Measurements from ENCODE around the gene TRDN.
"Not testable (repeated sequence)": the region's sequence is repeated elsewhere in the genome, so short reads cannot be mapped to it uniquely, and the experiment has no call there.

Gene TRDN

GRCh38 chr6:123489589-123489988 lies 147.2 kb downstream of the TRDN start:
- no peak for DNase-seq

GRCh38 chr6:123480986-123481385 lies 155.8 kb downstream of the TRDN start:
- no peak for DNase-seq

GRCh38 chr6:123472025-123472702 lies 164.6 kb downstream of the TRDN start:
- DNase-seq = not testable (repeated sequence)

- no peak for DNase-seq
Measured at GRCh38 chr6:123467392-123467791, 169.4 kb downstream of the TRDN start.

- DNase-seq = no peak
Measured at GRCh38 chr6:123462152-123462551, 174.6 kb downstream of the TRDN start.

- no peak for DNase-seq
Measured at GRCh38 chr6:123458218-123458617, 178.5 kb downstream of the TRDN start.

GRCh38 chr6:123456836-123457235 lies 179.9 kb downstream of the TRDN start:
- no peak for DNase-seq

- no peak for DNase-seq
Measured at GRCh38 chr6:123454448-123454847, 182.3 kb downstream of the TRDN start.

- not testable (repeated sequence) for DNase-seq
Measured at GRCh38 chr6:123453071-123453470, 183.7 kb downstream of the TRDN start.

GRCh38 chr6:123448306-123448884 lies 188.4 kb downstream of the TRDN start:
- DNase-seq = no peak

GRCh38 chr6:123447315-123447937 lies 189.3 kb downstream of the TRDN start:
- no peak for DNase-seq

GRCh38 chr6:123439371-123439770 lies 197.4 kb downstream of the TRDN start:
- no peak for DNase-seq

GRCh38 chr6:123434186-123434585 lies 202.6 kb downstream of the TRDN start:
- no peak for DNase-seq

GRCh38 chr6:123430970-123431369 lies 205.8 kb downstream of the TRDN start:
- DNase-seq = no peak

GRCh38 chr6:123427008-123427407 lies 209.7 kb downstream of the TRDN start:
- DNase-seq = no peak

- no peak for DNase-seq
Measured at GRCh38 chr6:123423130-123423529, 213.6 kb downstream of the TRDN start.

- no peak for DNase-seq
Measured at GRCh38 chr6:123420512-123420911, 216.2 kb downstream of the TRDN start.

GRCh38 chr6:123418071-123418470 lies 218.7 kb downstream of the TRDN start:
- no peak for DNase-seq

GRCh38 chr6:123417535-123417934 lies 219.2 kb downstream of the TRDN start:
- no peak for DNase-seq

GRCh38 chr6:123415844-123416468 lies 220.8 kb downstream of the TRDN start:
- DNase-seq = no peak

- DNase-seq = no peak
Measured at GRCh38 chr6:123404975-123405374, 231.8 kb downstream of the TRDN start.

- no peak for DNase-seq
Measured at GRCh38 chr6:123402052-123402451, 234.7 kb downstream of the TRDN start.

- DNase-seq = no peak
Measured at GRCh38 chr6:123398072-123398471, 238.7 kb downstream of the TRDN start.

GRCh38 chr6:123393331-123393730 lies 243.4 kb downstream of the TRDN start:
- no peak for DNase-seq

Measured in activated CD8-positive, alpha-beta memory T cell treated with anti-CD3 and anti-CD28 coated beads, Interleukin-2, amount 50 U/mL, for 4 hours (primary cell).